B cell (primary cell): ENCODE data around the gene DDO. TPM values are rescaled to one million over a fixed set of nuclear protein-coding genes. Genes with fewer than 3 reads are reported as not detected.

Experiments used
- ATAC-seq: fragments of 200-7000 bp; cut with Tn5 transposase; one replicate; pipeline ENCODE4 v1.10.0; 2021; ENCODE audit warnings: low read depth, mild to moderate bottlenecking, moderate number of reproducible peaks, moderate library complexity
- CTCF ChIA-PET: fragments of 350-600 bp; sonication (Branson Sonifier 250); formaldehyde crosslinking; loops from one replicate; lab custom pipeline; 2021; ENCODE audit warnings: antibody characterized with exemption, inconsistent platforms; lab: Charles Lee
- POLR2A ChIA-PET: fragments of 350-600 bp; sonication (Branson Sonifier 250); formaldehyde crosslinking; loops from one replicate; lab custom pipeline; 2021; ENCODE audit warnings: antibody characterized with exemption; lab: Charles Lee
- DNase-seq: peaks from one replicate; pipeline ENCODE4 v3.0.0; 2013
- H2AFZ ChIP-seq: 2 replicates; pipeline ENCODE4 v1.6.1; 2012; ENCODE audit warnings: mild to moderate bottlenecking, low read depth, low read length; ENCODE audit not compliant: insufficient read depth, poor library complexity, severe bottlenecking
- H3K27ac ChIP-seq, 2 donors: 1 replicate in 1 of 2; 2 replicates in 1 of 2; pipeline ENCODE4 v1.5.1; 2012 to 2013; ENCODE audit warnings: low read length in 2 of 2, mild to moderate bottlenecking in 2 of 2, moderate library complexity in 1 of 2
- H3K27me3 ChIP-seq, 4 experiments: fragments of 200-600 bp in 1 of 4; sonication (generic) in 1 of 4; replicated peaks in 1 of 4; 1 replicate in 2 of 4; 2 replicates in 2 of 4; pipeline versions ENCODE4 v1.6.1 to v1.7.0; 2013 to 2016; ENCODE audit warnings: low read length in 3 of 4, mild to moderate bottlenecking in 2 of 4, mixed read lengths in 1 of 4, moderate library complexity in 1 of 4; ENCODE audit not compliant: insufficient read depth in 4 of 4, control insufficient read depth in 3 of 4; ENCODE audit errors: control extremely low read depth in 1 of 4
- H3K36me3 ChIP-seq, 2 experiments: replicated peaks in 1 of 2; 1 replicate in 1 of 2; 2 replicates in 1 of 2; pipeline versions ENCODE4 v1.6.1 to v1.7.1; 2013; ENCODE audit warnings: low read length in 1 of 2; ENCODE audit not compliant: insufficient read depth in 2 of 2, control insufficient read depth in 1 of 2; ENCODE audit errors: control extremely low read depth in 1 of 2, extremely low read depth in 1 of 2
- H3K4me1 ChIP-seq, 2 donors: fragments of 200-600 bp in 1 of 2; sonication (generic) in 1 of 2; 1 replicate in 1 of 2; 2 replicates in 1 of 2; pipeline versions ENCODE4 v1.5.1 to v1.6.1; 2013 to 2017; ENCODE audit warnings: low read length in 2 of 2; ENCODE audit not compliant: control insufficient read depth in 2 of 2, insufficient read depth in 2 of 2
- H3K4me2 ChIP-seq: replicated peaks from 2 replicates; pipeline ENCODE3; 2012; ENCODE audit warnings: mild to moderate bottlenecking, low read depth, low read length; ENCODE audit not compliant: poor library complexity, severe bottlenecking
- H3K4me3 ChIP-seq, 5 experiments: fragments of 200-600 bp in 1 of 5; sonication (generic) in 1 of 5; 1 replicate in 3 of 5; 2 replicates in 2 of 5; pipeline versions ENCODE4 v1.5.1 to v1.7.0; 2011 to 2016; ENCODE audit warnings: low read length in 4 of 5, mild to moderate bottlenecking in 4 of 5, low read depth in 2 of 5, control low read depth in 1 of 5, moderate library complexity in 1 of 5; ENCODE audit not compliant: insufficient read depth in 1 of 5; ENCODE audit errors: control extremely low read depth in 1 of 5, extremely low read depth in 1 of 5
- H3K79me2 ChIP-seq: fragments of 200-600 bp; sonication (generic); one replicate; pipeline ENCODE4 v1.6.0; 2016; ENCODE audit warnings: low read length; ENCODE audit not compliant: control insufficient read depth, insufficient read depth
- H3K9ac ChIP-seq: fragments of 200-600 bp; sonication (generic); 2 replicates; pipeline ENCODE4 v1.6.1; 2017; ENCODE audit warnings: mild to moderate bottlenecking, low read length, moderate library complexity
- H3K9me3 ChIP-seq, 3 donors: one replicate each; pipeline versions ENCODE4 v1.6.1 to v1.7.1; 2013; ENCODE audit warnings: low read length in 2 of 3; ENCODE audit not compliant: control insufficient read depth in 2 of 3, insufficient read depth in 1 of 3; ENCODE audit errors: control extremely low read depth in 1 of 3
- H4K20me1 ChIP-seq: 2 replicates; pipeline ENCODE4 v1.6.0; 2012; ENCODE audit warnings: mild to moderate bottlenecking, low read length; ENCODE audit not compliant: insufficient read depth, control insufficient read depth, poor library complexity, severe bottlenecking
- H3K27ac Mint-ChIP-seq: one replicate; pipeline ENCODE4 v1.8.0; 2021; ENCODE audit warnings: mixed read lengths
- H3K27me3 Mint-ChIP-seq: one replicate; pipeline ENCODE4 v1.8.0; 2021; ENCODE audit warnings: mixed read lengths
- H3K4me1 Mint-ChIP-seq: one replicate; pipeline ENCODE4 v1.8.0; 2021; ENCODE audit warnings: mixed read lengths
- H3K4me3 Mint-ChIP-seq: one replicate; pipeline ENCODE4 v1.8.0; 2021; ENCODE audit warnings: mixed read lengths
- H3K9me3 Mint-ChIP-seq: one replicate; pipeline ENCODE4 v1.8.0; 2022; ENCODE audit warnings: mixed read lengths; ENCODE audit not compliant: insufficient read depth
- CTCF ChIP-seq: fragments of 200-600 bp; IDR thresholded peaks from one replicate; pipeline ENCODE4 v1.8.0; 2022; ENCODE audit warnings: antibody characterized with exemption, mild to moderate bottlenecking
- EZH2 ChIP-seq: IDR thresholded peaks from 2 replicates; pipeline ENCODE4 v1.6.1; 2012; ENCODE audit warnings: borderline replicate concordance, low read depth, mild to moderate bottlenecking, moderate library complexity, low read length; ENCODE audit not compliant: insufficient read depth, poor library complexity, severe bottlenecking
- WGBS: methylation state at CpG from one replicate; pipeline ENCODE4 v1.1.5; 2013; ENCODE audit warnings: missing lambda C conversion rate; ENCODE audit not compliant: insufficient coverage; 5-methylcytosine and 5-hydroxymethylcytosine counted together
- intact Hi-C: fragments of 100-400 bp; cut with micrococcal nuclease; formaldehyde crosslinking; loops from one replicate; pipeline ENCODE4 v1.10.0; 2022
- polyA plus RNA-seq: library from polyadenylated mRNA; depleted of rRNA; stranded (reverse); fragments of >200 nt; gene quantifications from 2 replicates; pipeline ENCODE4 v1.2.3, GENCODE V29; 2012
- total RNA-seq, 2 donors: library from RNA; stranded (reverse); fragments of 120-200 nt in 1 of 2; gene quantifications; 1 replicate in 1 of 2; 2 replicates in 1 of 2; pipeline versions ENCODE4 v1.2.3 to v1.2.4, GENCODE V29; 2013 to 2022

DDO gene
- total and polyA plus RNA-seq, 2 donors (not counting 1 experiment from before 2014, with no cell fraction given), result not detected

DNA sequence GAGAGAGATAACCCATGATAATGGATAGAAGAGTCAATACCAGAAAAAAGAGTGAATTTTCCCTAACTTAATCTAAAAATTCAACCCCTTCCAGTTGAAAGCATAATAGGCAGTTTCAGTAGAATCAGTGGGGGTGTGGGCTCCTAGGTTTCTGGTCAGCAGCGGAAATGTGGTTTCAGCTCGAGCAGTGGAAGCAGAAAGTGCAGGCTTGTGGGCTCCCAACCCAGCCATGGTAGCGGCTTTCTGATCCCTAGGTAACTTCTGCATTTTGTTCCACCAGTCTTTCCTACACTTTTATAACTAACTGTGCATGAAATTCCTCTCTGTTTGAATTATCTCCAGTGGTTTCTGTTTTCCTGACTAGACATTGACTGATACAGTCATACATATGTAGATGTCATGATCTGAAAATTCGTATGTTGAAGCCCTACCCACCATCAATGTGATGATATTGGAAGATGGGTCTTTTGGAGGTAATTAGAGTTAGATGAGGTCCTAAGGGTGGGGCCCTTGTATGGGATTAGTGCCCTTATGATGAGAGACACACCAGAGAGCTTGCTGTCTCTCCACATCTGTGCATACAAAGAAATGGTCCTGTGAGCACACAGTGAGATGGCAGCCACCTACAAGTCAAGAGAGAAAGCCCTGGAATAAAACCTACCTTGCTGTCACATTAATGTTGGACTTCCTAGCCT lies 6.5 kb upstream of the DDO start:
- Histone ChIP-seq H3K27ac (no peak overlapping the region), H3K27me3 (peaks cover 0 to 5% (median 2%) of the 10 kb centered on the region in 4 experiments), H3K9ac (no peak overlapping the region), H4K20me1 (no peaks in the 10 kb centered on the region), H3K4me3 (no peak overlapping the region), H3K4me1 (no peaks in the 10 kb centered on the region), H3K79me2 (no peaks in the 10 kb centered on the region), H3K4me2 (no peak overlapping the region), H3K9me3 (peaks cover 0 to 4% (median 2%) of the 10 kb centered on the region in 3 donors), H2AFZ (no peak overlapping the region), H3K36me3 (no peaks in the 10 kb centered on the region)
- no peaks in the 10 kb centered on the region for H3K4me1 Mint-ChIP-seq
- CTCF ChIA-PET, result no interaction called here
- H3K9me3 Mint-ChIP-seq, result peaks cover 7% of the 10 kb centered on the region
- WGBS, result 6% methylated on average over 3 of the region's 4 CpGs
- peaks cover 48% of the 10 kb centered on the region for H3K27me3 Mint-ChIP-seq
- H3K4me3 Mint-ChIP-seq, result no peak overlapping the region
- DNase-seq (no peak), ATAC-seq (no peak)
- intact Hi-C loops, result no loop called here
- POLR2A ChIA-PET, result no interaction called here
- TF ChIP-seq CTCF (no peak), EZH2 (no peak)
- H3K27ac Mint-ChIP-seq, result no peak overlapping the region

DNA sequence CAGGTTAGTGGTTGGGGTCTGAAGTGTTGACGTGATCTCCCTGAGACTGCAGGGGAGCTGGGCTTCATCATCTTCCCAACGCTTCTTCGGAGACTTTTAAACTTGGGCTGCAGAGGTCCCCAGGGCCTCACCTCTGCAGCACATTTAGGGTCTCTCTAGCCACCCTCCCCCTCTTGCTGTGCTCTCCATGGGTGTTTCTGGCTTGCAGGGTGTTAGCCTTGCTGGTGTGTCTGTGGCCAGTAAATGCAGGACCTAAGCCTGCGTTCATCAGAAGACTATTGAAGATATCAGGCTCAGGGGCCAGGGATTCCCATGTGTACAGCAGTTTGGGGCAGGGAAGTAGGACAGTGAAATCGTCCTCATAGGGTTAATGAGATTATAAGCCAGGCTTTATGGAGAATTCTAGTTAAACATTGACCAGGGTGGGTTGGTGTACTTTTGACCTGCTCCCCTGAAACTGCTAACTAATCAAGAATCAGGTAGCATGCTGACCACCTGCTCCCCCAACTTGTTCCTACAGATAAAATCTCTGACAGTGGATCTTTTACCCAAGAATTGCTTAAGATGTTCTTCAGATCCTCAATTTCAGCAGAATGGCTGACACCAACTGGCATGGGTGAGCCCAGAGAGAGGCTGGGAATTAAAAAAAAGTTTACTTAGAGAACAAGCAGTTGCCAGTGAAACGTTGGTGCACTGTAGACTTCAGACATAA lies 3.8 kb upstream of the DDO start:
- ChIA-PET POLR2A (no interaction called here), CTCF (no interaction called here)
- Histone ChIP-seq H3K9me3 (peaks cover 0 to 4% (median 2%) of the 10 kb centered on the region in 3 donors), H2AFZ (no peak overlapping the region), H3K4me2 (no peak overlapping the region), H3K79me2 (no peaks in the 10 kb centered on the region), H4K20me1 (no peaks in the 10 kb centered on the region), H3K27ac (no peak overlapping the region), H3K9ac (no peak overlapping the region), H3K36me3 (no peaks in the 10 kb centered on the region), H3K4me3 (no peak overlapping the region), H3K27me3 (peaks cover 0 to 3% (median 0%) of the 10 kb centered on the region in 4 experiments), H3K4me1 (no peaks in the 10 kb centered on the region)
- H3K4me1 Mint-ChIP-seq, result peaks cover 4% of the 10 kb centered on the region
- H3K4me3 Mint-ChIP-seq, result no peak overlapping the region
- H3K27me3 Mint-ChIP-seq, result peaks cover 40% of the 10 kb centered on the region
- WGBS, result 82% methylated on average over 4 of the region's 6 CpGs
- H3K27ac Mint-ChIP-seq, result no peak overlapping the region
- intact Hi-C loops, result no loop called here
- TF ChIP-seq CTCF, result no peak
- no peak for TF ChIP-seq EZH2
- no peak for ATAC-seq
- no peak for DNase-seq
- peaks cover 7% of the 10 kb centered on the region for H3K9me3 Mint-ChIP-seq
